HG03571 (cell line): ENCODE measurements around the gene PFDN5.
"Not testable (repeated sequence)": the region's sequence is repeated elsewhere in the genome, so short reads cannot be mapped to it uniquely, and the experiment has no call there.

Experiments used
- ATAC-seq: cut with Tn5 transposase; IDR thresholded peaks from one replicate; pipeline ENCODE4 v1.9.1; 2021; ENCODE audit not compliant: unreplicated experiment

The PFDN5 gene

DNA sequence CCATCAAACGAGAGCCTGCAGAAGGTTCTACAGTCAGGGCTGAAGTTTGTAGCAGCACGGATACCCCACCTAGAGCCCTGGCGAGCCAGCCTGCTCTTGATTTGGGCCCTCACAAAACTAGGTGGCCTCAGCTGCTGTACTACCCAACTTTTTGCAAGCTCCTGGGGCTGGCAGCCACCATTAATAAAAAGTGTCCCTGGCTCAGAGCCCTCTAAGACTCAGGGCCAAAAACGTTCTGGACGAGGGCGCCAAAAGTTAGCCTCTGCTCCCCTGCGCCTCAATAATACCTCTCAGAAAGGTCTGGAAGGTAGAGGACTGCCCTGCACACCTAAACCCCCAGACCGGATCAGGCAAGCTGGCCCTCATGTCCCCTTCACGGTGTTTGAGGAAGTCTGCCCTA is 8.9 kb upstream of the PFDN5 start:
- no peak for ATAC-seq

DNA sequence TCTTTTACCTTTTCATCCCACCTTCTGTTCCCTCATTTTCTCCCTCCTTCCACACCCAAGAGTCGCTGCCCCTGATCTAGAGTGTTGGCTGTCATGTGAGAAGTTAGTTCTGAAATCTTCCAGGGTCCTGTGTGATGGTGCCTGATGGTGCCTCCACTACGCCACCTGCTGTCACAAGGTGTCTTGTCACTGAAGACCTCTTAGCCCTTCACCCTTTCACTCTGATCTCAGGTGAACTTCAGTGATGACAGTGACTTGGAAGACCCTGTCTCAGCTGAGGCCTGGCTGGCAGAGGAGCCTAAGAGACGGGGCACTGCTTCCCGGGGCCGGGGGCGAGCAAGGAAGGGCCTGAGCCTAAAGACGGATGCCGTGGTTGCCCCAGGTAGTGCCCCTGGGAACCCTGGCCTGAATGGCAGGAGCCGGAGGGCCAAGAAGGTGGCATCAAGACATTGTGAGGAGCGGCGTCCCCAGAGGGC is 7.6 kb upstream of the PFDN5 start:
- no peak for ATAC-seq

GRCh38 chr12:53288322-53288721 is 7.0 kb upstream of the PFDN5 start:
- no peak for ATAC-seq

GRCh38 chr12:53289891-53290290 is 5.5 kb upstream of the PFDN5 start:
- no peak for ATAC-seq

GRCh38 chr12:53290661-53291060 is 4.7 kb upstream of the PFDN5 start:
- ATAC-seq: no peak

- ATAC-seq: no peak
These were observed 2.9 kb upstream of the PFDN5 start for GRCh38 chr12:53292426-53292825.

- ATAC-seq: no peak
These were observed 513 bp downstream of the PFDN5 start for GRCh38 chr12:53295891-53296219.

DNA sequence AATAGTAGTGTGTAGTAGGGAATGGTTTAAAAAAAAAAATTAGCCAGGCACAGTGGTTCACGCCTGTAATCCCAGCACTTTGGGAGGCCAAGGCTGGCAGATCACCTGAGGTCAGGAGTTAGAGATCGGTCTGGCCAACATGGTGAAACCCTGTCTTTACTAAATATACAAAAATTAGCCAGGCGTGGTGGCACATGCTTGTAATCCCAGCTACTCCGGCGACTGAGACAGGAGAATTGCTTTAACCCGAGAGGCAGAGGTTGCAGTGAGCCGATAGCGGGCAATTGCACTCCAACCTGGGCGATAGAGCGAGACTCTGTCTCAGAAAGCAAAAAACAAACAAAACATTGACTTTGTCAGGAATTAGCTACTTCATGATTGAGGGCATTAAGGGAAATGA is 1.8 kb downstream of the PFDN5 start:
- ATAC-seq: not testable (repeated sequence)

DNA sequence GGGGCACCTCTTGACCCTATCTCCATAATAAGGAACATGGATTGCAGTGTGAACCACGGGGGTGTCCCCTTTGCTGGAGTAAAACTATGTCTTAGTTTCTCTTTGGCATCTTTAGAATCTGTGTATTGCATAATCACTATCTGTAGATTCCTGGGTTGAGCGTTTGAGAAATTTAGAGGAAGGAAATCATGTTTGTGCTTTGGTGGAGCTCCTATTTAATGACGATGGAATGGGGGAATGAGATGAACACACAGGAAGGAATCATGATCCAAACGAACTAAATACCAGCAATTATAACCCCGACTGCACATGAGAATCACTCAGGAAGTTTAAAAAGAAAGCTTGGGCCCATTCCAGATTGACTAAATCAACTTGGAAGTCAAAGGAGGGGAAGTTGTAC is 2.8 kb downstream of the PFDN5 start:
- ATAC-seq: no peak

GRCh38 chr12:53299101-53299453 is 3.7 kb downstream of the PFDN5 start:
- no peak for ATAC-seq

DNA sequence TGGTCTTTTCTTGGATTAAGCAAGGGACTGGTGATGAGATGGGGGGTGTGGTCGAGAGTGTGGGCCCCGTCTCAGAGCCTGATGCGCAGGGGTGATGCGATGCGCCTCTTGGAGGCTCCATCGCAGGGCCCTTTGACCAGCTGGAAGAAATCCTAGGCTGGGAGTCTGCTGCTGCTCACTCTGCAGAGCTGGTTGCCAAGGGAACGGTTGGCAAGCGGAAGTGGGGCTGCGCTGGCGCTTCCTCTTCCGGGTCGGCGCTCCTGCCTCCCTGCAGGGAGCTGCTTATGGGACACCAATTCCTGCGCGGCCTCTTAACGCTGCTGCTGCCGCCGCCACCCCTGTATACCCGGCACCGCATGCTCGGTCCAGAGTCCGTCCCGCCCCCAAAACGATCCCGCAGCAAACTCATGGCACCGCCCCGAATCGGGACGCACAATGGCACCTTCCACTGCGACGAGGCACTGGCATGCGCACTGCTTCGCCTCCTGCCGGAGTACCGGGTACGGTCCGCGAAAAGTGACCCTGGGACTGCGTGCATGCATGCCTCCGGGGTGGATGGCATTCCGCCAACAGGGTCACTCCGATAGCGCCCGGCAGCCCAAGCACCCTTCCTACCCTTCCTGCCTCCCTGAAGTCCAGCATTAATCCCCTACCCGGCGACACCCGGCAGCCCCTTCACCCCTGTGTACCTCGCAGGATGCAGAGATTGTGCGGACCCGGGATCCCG is 4.3 kb downstream of the PFDN5 start, which contains the start of gene MYG1:
Gene MYG1 (plus strand): TSS at position 242 of the 727 bp plus-strand sequence. CDS start 43 bp downstream, at position 285.
- ATAC-seq: peak; percentile 71

DNA sequence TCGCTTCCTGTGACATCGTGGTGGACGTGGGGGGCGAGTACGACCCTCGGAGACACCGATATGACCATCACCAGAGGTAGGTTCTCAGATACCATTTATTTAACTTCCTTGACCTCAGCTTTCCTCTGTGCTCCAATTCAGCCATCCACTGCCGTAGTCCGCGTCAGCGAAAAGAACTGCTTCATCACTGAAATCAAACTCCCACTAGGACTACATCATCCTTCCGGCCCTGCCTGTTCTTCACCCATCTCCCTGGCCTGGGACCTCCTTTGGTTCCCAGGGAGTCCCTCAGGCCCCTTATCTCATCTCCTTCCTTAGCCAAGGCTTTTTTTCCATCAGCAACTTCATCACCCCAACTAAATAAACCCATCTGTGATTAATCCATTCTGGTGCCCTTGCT is 4.8 kb downstream of the PFDN5 start:
- ATAC-seq: no peak

GRCh38 chr12:53302903-53303302 is 7.6 kb downstream of the PFDN5 start:
- no peak for ATAC-seq

GRCh38 chr12:53306826-53307225 is 11.5 kb downstream of the PFDN5 start:
- ATAC-seq: no peak

DNA sequence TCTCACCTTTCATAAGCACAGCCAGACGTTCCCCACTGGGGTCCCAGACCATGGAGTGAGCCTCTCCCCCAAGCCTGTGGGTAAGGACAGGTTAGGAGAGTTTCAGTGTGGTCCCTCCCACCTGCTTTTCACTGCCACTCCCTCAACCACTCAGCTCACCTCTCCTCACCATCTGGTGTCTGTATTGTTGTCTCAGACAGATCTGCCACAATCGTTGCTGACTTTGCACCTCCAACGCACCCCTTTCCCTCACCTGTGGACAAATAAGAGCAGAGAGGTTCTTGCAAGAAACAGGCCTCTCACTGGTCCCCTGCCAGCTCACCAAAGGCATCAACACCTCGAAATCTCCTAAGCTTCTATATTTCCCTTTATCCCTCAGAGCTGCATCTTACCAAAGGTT is 12.9 kb downstream of the PFDN5 start:
- no peak for ATAC-seq

GRCh38 chr12:53313996-53314395 is 18.7 kb downstream of the PFDN5 start:
- ATAC-seq: no peak

DNA sequence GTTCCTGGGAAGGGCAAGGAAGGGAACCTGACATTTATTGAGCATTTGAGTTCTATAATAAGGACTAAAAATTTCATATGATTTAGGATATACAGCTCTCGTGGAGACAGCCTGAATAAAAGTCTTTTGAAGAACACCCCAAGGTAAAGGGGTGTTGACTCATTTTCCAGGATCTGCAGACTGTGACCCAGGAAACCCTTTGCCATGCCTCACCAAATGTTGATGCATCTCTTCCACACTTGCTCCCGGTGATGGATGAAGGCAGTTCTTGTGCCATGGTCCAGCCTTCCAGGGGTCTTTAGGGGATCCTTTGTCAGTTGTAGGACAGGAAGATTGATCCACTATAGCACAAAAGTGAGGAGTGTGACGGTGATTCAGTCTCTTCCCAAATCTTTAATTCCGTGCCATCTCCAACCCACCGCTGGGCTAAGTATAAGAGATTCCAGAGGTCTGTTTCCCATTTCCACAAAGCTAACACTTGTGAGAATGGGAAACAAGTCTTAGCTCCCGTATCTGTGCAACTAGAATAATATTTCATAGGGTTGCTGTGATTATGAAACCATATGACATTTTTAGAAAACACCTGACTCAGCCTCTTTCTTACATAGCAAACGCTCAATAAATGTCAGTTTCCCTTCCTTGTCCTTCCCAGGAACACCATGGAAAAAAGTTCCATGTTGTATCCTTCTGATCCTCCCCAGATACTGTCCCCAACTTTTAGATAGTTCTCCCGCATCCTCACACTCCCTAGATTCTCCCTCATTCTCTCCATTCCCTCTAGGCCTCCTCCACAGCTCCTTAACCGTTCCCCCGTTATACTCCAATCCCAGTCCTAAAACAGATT is 25.2 kb downstream of the PFDN5 start:
- no peak for ATAC-seq

DNA sequence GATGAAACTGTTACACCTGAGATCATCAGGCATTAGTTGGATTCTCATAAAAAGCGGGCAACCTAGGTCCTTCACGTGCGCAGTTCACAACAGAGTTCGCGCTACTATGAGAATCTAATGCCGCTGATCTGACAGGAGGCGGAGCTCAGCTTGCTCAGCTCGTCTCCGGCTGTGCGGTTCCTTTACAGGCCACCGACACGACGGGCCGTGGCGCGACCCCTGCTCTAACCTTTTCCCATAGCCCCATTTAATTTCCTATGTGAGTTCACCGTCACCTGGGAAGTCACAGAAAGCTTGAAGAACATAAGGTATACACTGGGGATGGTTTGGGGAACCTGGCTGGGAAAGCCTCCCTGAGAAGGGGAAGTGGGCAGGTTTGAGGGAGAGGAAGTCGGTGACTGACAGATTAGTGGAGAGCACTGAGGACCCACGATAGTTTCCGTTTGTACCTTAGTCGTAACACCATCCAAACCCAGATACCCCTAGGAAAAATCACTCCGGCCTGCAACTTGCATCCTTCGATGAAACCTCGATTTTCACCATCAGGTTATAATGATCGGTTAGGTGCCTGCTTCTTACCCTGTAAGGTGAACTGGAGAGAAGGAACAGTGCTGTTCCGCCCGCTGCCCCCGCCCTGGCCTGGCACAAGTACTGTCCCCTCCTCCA is 28.9 kb downstream of the PFDN5 start:
- no peak for ATAC-seq

- peak; percentile 40 for ATAC-seq
These were observed 29.6 kb downstream of the PFDN5 start for GRCh38 chr12:53324779-53325510.

GRCh38 chr12:53325511-53326061 is 30.2 kb downstream of the PFDN5 start:
- ATAC-seq: no peak
